ENCODE data around the gene LDLRAD4.
"Not testable (repeated sequence)": the region's sequence is repeated elsewhere in the genome, so short reads cannot be mapped to it uniquely, and the experiment has no call there.

LDLRAD4 gene

DNA sequence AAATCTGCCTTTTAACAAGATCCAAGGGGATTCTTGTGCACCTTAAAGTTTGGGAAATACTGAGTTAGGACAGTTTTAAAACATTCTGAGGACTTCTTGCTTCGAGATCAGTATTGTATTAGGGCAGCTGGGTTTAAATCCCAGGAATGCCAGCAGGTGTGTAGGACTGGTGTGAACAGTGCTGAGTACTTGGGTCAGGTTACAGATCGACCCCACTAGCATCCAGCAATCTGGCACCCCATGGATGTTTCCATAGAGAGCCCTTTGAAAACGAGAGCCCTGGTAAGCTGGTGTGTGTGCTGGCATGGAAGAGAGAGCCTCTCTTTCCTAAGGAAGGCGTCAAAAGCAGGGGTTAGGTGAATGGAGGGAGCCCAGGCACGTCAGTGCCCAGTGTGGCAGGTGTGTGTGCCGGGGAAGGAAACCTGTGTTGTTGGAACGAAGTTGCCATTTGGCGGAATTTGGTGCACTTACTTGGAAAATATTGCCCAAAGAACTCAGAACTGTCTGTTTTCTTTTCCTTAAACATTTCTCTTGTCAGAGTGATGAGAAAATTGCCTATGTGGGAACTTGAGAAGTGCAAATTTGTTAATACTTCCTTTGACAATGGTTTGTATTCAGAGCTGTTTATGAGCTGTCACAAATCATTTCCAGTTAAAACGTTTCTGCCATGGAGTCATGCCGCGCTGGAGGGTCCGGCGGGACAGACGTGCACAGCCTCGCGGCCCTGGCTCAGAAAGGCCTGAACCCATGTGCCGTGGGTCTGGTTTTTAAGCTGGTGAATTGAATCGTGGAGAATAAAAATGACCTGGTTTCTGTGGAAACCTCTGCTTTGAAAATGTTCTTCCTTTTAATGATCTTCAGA, 38.1 kb downstream of the LDLRAD4 start:
- Mint-ChIP-seq H3K27me3 (peaks cover 12% of the 10 kb centered on the region), H3K4me3 (no peak overlapping the region), H3K36me3 (no peaks in the 10 kb centered on the region), H3K27ac (no peak overlapping the region), H3K9me3 (no peaks in the 10 kb centered on the region), H3K4me1 (peaks cover 19% of the 10 kb centered on the region)
- no peak for DNase-seq
- CTCF ChIA-PET = no interaction called here

GRCh38 chr18:13257361-13257980, 38.9 kb downstream of the LDLRAD4 start:
- no peak for DNase-seq
- peaks cover 23% of the 10 kb centered on the region for H3K4me1 Mint-ChIP-seq
- CTCF ChIA-PET = no interaction called here
- H3K4me3 Mint-ChIP-seq = no peak overlapping the region
- peaks cover 13% of the 10 kb centered on the region for H3K27me3 Mint-ChIP-seq
- no peaks in the 10 kb centered on the region for H3K9me3 Mint-ChIP-seq
- no peaks in the 10 kb centered on the region for H3K36me3 Mint-ChIP-seq
- H3K27ac Mint-ChIP-seq = no peak overlapping the region

DNA sequence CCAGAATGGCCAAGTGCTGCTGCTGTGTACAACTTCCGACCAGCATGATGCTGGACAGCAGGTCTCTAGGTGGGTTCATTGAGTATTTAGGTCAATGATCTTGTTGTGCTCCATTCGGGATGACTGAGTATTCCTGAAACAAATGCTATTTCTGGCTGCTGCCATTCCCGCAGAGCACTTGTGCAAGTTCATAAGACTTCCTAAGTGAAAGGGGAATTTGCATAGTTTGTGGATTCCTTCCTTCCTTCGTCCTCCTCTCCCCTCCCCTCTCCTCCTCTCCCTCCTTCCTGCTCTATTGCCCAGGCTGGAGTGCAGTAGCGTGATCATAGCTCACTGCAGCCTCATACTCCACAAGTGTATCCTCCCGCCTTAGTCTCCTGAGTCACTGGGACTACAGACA, 40.4 kb downstream of the LDLRAD4 start:
- peaks cover 13% of the 10 kb centered on the region for H3K27me3 Mint-ChIP-seq
- no peaks in the 10 kb centered on the region for H3K9me3 Mint-ChIP-seq
- CTCF ChIA-PET = no interaction called here
- H3K36me3 Mint-ChIP-seq = no peaks in the 10 kb centered on the region
- no peak overlapping the region for H3K27ac Mint-ChIP-seq
- H3K4me3 Mint-ChIP-seq = no peak overlapping the region
- peaks cover 23% of the 10 kb centered on the region for H3K4me1 Mint-ChIP-seq
- DNase-seq = no peak

DNA sequence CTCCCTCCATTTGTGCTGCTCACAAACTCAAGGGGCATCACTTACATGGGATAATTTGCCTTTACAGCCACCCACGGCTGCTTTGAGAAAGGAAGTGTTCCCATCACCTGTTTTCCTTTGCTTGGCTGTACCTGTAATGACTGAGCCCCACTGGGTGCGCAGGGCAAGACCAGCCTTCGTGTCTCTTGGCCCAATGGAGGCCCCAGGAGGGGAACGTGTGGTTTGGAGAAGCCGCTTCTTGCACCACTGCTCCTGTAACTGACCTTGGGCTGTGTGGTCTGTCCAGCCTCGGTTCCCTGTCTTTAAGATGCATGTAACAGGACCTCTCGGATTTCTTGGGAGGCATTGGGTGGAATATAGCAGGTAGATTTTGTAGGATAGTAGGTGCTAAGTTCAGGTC, 41.1 kb downstream of the LDLRAD4 start:
- Mint-ChIP-seq H3K4me1 (peaks cover 23% of the 10 kb centered on the region), H3K36me3 (no peaks in the 10 kb centered on the region), H3K4me3 (no peak overlapping the region), H3K9me3 (no peaks in the 10 kb centered on the region), H3K27me3 (peaks cover 13% of the 10 kb centered on the region), H3K27ac (no peak overlapping the region)
- no peak for DNase-seq
- CTCF ChIA-PET = no interaction called here

DNA sequence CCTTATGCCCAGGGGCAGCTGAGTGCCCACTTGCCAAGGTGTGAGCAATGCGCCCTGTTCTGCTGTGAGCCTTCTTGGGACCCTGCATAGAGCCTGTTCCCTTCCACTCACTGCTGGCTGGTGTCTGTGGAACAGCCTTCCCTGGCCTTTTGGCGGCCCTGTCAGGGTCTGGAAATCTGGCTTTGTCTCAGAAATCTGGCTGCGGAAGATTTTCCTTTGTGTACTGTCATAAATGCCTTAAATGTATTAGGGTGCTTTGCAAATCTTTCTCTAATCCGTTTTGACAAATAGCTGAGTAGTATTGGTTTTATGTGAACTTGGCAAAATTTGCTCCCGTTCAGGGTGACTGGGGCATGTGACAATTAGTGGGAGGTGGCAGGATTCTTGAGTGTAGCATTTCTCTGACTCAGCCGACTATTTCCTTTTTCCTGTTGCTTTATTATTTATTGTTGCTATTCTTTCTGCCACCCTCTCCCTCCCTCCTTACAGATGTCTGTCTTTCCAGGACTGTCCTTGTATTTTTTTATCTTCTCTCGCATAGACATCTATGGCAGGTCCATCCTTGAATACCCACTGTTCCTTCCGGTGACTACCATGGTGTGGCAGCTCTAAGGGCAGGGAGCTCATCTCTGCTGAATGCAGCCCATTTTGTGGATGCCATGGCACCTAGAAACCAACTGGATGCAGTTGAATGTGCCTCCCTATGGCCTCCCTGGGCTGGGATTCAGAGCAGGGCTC, 41.8 kb downstream of the LDLRAD4 start:
- no peak for DNase-seq
- H3K4me1 Mint-ChIP-seq = peaks cover 28% of the 10 kb centered on the region
- no peaks in the 10 kb centered on the region for H3K36me3 Mint-ChIP-seq
- no peak overlapping the region for H3K4me3 Mint-ChIP-seq
- H3K9me3 Mint-ChIP-seq = no peaks in the 10 kb centered on the region
- CTCF ChIA-PET = interaction anchor here (0.6 to 1.2 kb wide), 2 partner anchors 36 to 44 kb away, joined by 3 read pairs; no protein-coding TSS in a partner anchor
- peaks cover 13% of the 10 kb centered on the region for H3K27me3 Mint-ChIP-seq
- H3K27ac Mint-ChIP-seq = no peak overlapping the region

DNA sequence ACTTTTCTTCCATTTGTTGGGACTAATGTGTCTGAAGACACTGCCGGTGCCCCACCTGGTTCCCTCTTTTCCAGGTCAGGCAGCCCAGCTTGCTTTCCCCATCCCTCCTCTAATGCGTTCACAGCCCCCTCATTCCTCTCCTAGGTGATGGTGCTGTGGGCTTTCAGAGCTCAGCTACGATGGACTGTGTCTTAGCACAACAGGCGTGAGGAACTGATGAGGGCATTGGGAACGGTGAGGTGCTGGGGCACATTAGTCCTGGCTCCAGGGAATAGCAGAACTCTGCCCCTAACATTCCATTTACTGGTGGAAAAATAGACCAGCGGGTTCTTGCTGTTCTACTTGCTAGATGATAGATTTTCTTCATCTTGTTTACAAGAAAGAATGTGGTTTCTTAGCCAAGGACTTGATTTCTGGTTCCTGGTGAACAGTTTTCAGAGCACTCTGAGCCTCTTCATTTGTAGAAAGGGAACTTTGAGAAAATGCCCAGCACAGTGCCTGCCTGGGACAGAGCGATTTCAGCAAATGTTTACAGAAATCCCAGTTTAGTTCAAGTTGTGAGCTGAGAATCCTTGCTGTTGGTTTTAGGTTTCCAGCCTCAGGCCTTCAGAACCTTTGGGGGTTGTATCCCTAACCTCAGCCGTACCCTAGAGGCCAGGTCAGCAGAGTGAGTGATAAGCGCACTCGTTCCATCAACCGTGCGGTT, 42.5 kb downstream of the LDLRAD4 start:
- peaks cover 35% of the 10 kb centered on the region for H3K4me1 Mint-ChIP-seq
- no peak overlapping the region for H3K4me3 Mint-ChIP-seq
- H3K27ac Mint-ChIP-seq = no peak overlapping the region
- no peak for DNase-seq
- no peaks in the 10 kb centered on the region for H3K9me3 Mint-ChIP-seq
- CTCF ChIA-PET = interaction anchor here (0.6 to 1.2 kb wide), 3 partner anchors 36 to 160 kb away, joined by 3 read pairs; no protein-coding TSS in a partner anchor
- no peaks in the 10 kb centered on the region for H3K36me3 Mint-ChIP-seq
- H3K27me3 Mint-ChIP-seq = peaks cover 13% of the 10 kb centered on the region

- H3K9me3 Mint-ChIP-seq = no peaks in the 10 kb centered on the region
- H3K27ac Mint-ChIP-seq = no peak overlapping the region
- H3K36me3 Mint-ChIP-seq = no peaks in the 10 kb centered on the region
- H3K4me3 Mint-ChIP-seq = no peak overlapping the region
- H3K4me1 Mint-ChIP-seq = peaks cover 42% of the 10 kb centered on the region
- CTCF ChIA-PET = interaction anchor here (0.6 to 1.2 kb wide), 2 partner anchors 46 to 159 kb away, joined by 3 read pairs; no protein-coding TSS in a partner anchor
- no peak for DNase-seq
- peaks cover 13% of the 10 kb centered on the region for H3K27me3 Mint-ChIP-seq
These were observed 43.2 kb downstream of the LDLRAD4 start for GRCh38 chr18:13261661-13262357.

DNA sequence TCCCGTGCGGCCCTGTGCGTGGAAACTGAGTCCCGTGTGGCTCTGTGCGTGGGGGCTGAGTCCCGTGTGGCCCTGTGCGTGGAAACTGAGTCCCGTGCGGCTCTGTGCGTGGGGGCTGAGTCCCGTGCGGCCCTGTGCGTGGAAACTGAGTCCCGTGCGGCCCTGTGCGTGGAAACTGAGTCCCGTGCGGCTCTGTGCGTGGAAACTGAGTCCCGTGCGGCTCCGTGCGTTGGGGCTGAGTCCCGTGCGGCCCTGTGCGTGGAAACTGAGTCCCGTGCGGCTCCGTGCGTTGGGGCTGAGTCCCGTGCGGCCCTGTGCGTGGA, 43.8 kb downstream of the LDLRAD4 start:
- DNase-seq, H3K4me3 Mint-ChIP-seq, H3K36me3 Mint-ChIP-seq, H3K27me3 Mint-ChIP-seq, H3K9me3 Mint-ChIP-seq, H3K27ac Mint-ChIP-seq, CTCF ChIA-PET: not testable (repeated sequence)
- peaks cover 47% of the 10 kb centered on the region for H3K4me1 Mint-ChIP-seq

DNA sequence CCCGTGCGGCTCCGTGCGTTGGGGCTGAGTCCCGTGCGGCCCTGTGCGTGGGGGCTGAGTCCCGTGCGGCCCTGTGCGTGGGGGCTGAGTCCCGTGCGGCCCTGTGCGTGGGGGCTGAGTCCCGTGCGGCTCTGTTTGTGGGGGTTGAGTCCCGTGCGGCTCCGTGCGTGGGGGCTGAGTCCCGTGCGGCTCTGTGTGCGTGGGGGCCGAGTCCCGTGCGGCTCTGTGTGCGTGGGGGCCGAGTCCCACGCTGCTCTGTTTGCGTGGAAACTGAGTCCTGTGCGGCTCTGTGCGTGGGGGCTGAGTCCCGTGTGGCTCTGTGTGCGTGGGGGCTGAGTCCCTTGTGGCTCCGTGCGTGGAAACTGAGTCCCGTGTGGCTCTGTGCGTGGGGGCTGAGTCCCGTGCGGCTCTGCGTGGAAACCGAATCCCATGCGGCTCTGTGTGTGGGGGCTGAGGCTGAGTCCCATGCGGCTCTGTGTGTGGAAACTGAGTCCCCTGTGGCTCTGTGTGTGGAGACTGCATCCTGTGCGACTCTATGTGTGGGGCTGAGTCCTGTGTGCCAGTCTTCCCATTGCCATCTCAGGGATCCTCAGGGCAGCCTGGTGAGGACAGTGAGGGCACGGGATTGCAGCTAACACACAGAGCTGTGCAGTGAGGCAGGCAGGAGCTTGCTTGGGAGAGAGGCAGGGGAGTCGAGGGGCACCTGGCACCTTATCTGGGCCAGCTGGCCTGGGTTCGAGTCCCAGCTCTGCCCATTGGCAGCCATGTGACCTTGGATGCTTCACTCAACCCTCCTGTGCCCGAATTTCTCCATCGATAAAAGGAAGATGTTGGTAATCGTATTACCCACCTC, 44.5 kb downstream of the LDLRAD4 start:
- DNase-seq = no peak
- Mint-ChIP-seq H3K27me3 (peaks cover 4% of the 10 kb centered on the region), H3K36me3 (no peaks in the 10 kb centered on the region), H3K27ac (no peak overlapping the region), H3K9me3 (no peaks in the 10 kb centered on the region), H3K4me1 (peaks cover 55% of the 10 kb centered on the region), H3K4me3 (no peak overlapping the region)
- CTCF ChIA-PET = no interaction called here

DNA sequence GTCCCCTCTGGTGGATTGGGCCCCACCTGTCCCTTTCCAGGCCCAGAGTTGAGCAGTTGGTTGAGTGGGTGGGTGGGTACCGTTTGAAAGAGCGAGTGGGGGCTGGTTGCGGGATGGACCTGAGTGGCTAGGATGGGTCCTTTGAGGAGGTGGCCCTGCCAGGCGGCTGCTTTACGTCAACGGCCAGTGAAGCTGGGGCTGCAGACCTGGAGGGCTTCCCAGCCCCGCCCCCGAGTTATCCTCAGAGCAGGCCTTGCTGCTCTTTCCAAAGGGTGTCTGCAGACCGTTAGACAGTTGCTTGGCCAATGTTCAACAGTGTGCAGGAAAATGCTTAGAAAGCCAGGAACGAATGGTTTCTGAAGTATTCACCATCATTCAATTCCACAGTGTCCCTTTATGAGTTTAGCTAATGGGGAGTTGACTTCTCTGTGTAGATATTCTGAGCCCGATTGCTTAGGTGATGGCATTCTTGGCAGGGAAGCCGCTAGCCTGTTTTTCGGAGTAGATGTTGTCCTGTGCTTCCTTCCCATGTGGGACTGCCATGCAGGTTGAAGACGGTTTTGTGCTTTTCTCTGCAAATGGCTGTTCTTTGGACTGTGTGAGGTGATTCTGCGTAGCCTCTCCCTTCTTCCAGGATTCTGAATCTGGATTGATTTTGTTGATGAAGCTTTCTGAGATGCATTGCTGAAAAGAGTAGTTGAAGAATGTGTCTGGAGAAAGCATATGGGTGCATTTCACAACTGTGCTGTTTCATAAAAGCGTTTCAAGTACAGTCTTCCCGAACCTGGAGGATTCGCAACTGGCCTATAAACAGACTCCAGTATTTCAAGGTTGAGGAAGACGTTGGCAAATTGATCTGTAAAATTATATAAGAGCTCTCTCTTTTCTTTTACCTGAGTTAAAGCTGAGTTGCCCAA, 45.8 kb downstream of the LDLRAD4 start:
- no peak overlapping the region for H3K4me3 Mint-ChIP-seq
- no peak for DNase-seq
- H3K36me3 Mint-ChIP-seq = no peaks in the 10 kb centered on the region
- peaks cover 68% of the 10 kb centered on the region for H3K4me1 Mint-ChIP-seq
- H3K9me3 Mint-ChIP-seq = no peaks in the 10 kb centered on the region
- H3K27me3 Mint-ChIP-seq = peaks cover 4% of the 10 kb centered on the region
- H3K27ac Mint-ChIP-seq = no peak overlapping the region
- CTCF ChIA-PET = no interaction called here

- H3K27ac Mint-ChIP-seq = no peak overlapping the region
- no peak for DNase-seq
- peaks cover 71% of the 10 kb centered on the region for H3K4me1 Mint-ChIP-seq
These were observed 46.7 kb downstream of the LDLRAD4 start for GRCh38 chr18:13265008-13265910.

More at GRCh38 chr18:13265008-13265910, 46.7 kb downstream of the LDLRAD4 start:
- no peaks in the 10 kb centered on the region for H3K36me3 Mint-ChIP-seq
- H3K27me3 Mint-ChIP-seq = peaks cover 8% of the 10 kb centered on the region
- no peak overlapping the region for H3K4me3 Mint-ChIP-seq
- no peaks in the 10 kb centered on the region for H3K9me3 Mint-ChIP-seq
- CTCF ChIA-PET = interaction anchor here (0.9 kb wide), 1 partner anchor 32 kb away, joined by 3 read pairs; no protein-coding TSS in a partner anchor

Data from activated naive CD4-positive, alpha-beta T cell treated with anti-CD3 and anti-CD28 coated beads, Interleukin-2, amount 10 ng/mL, durations not matched to agents 7 days and 5 days (primary cell).